Endometrial microvascular endothelial cells (primary cell): Measurements from ENCODE around the gene GRAMD4. TPM values are rescaled to one million over a fixed set of nuclear protein-coding genes. Genes with fewer than 3 reads are reported as not detected.

Experiments used
- in situ Hi-C: cut with HindIII; loops from 2 replicates; pipeline ENCODE4 v1.10.0; 2017; ENCODE audit warnings: low sequenced_read_pairs, low pct_unique_long_range_greater_than_20kb; ENCODE audit errors: inconsistent ontology term
- total RNA-seq: library from RNA; depleted of rRNA; stranded (reverse); fragments of >200 nt; gene quantifications from one replicate; pipeline ENCODE4 v1.2.3, GENCODE V29; 2015; ENCODE audit errors: inconsistent ontology term

The GRAMD4 gene
- total RNA-seq, 1 donor from 2014 or later = 10.7 TPM

- in situ Hi-C loops = no loop called here
These were observed 73.6 kb downstream of the GRAMD4 start for GRCh38 chr22:46693634-46694415.

- in situ Hi-C loops = no loop called here
These were observed 74.4 kb downstream of the GRAMD4 start for GRCh38 chr22:46694416-46695170.

- in situ Hi-C loops = no loop called here
These were observed 75.4 kb downstream of the GRAMD4 start for GRCh38 chr22:46695346-46696228.

- in situ Hi-C loops = no loop called here
These were observed 76.0 kb downstream of the GRAMD4 start for GRCh38 chr22:46696229-46696518.

GRCh38 chr22:46696614-46697013, 76.4 kb downstream of the GRAMD4 start:
- in situ Hi-C loops = no loop called here

GRCh38 chr22:46697811-46698515, 77.8 kb downstream of the GRAMD4 start:
- in situ Hi-C loops = no loop called here

GRCh38 chr22:46699091-46699490, 78.9 kb downstream of the GRAMD4 start:
- in situ Hi-C loops = no loop called here

GRCh38 chr22:46701262-46701661, 81.1 kb downstream of the GRAMD4 start:
- in situ Hi-C loops = no loop called here

GRCh38 chr22:46703171-46703995, 83.2 kb downstream of the GRAMD4 start:
- in situ Hi-C loops = no loop called here

GRCh38 chr22:46703996-46704370, 83.8 kb downstream of the GRAMD4 start:
- in situ Hi-C loops = no loop called here

GRCh38 chr22:46706060-46706459, 85.9 kb downstream of the GRAMD4 start:
- in situ Hi-C loops = no loop called here

- in situ Hi-C loops = no loop called here
These were observed 87.1 kb downstream of the GRAMD4 start for GRCh38 chr22:46707305-46707704.

- in situ Hi-C loops = no loop called here
These were observed 87.8 kb downstream of the GRAMD4 start for GRCh38 chr22:46707827-46708570.

GRCh38 chr22:46708766-46709330, 88.7 kb downstream of the GRAMD4 start:
- in situ Hi-C loops = no loop called here

- in situ Hi-C loops = no loop called here
These were observed 90.6 kb downstream of the GRAMD4 start for GRCh38 chr22:46710806-46711205.

- in situ Hi-C loops = no loop called here
These were observed 92.1 kb downstream of the GRAMD4 start for GRCh38 chr22:46712288-46712687.

GRCh38 chr22:46714550-46714949, 94.4 kb downstream of the GRAMD4 start:
- in situ Hi-C loops = no loop called here
